Kidney epithelial cell (primary cell): ENCODE data around the gene NCOA3. TPM values are rescaled to one million over a fixed set of nuclear protein-coding genes. Genes with fewer than 3 reads are reported as not detected.

Source experiments
- DNase-seq: peaks from one replicate; pipeline ENCODE4 v3.0.0-alpha.2; 2010; ENCODE audit warnings: low read depth
- H3K27me3 ChIP-seq: 2 replicates; pipeline ENCODE4 v1.6.0; 2011; ENCODE audit warnings: low read length; ENCODE audit not compliant: control insufficient read depth, insufficient read depth
- H3K36me3 ChIP-seq: 2 replicates; pipeline ENCODE4 v1.5.1; 2011; ENCODE audit warnings: low read length; ENCODE audit not compliant: control insufficient read depth, insufficient read depth
- H3K4me3 ChIP-seq: 2 replicates; pipeline ENCODE4 v1.5.1; 2011; ENCODE audit warnings: low read depth, mild to moderate bottlenecking, control low read depth, low read length
- CTCF ChIP-seq: IDR thresholded peaks from 2 replicates; pipeline ENCODE4 v1.5.1; 2011; ENCODE audit warnings: mild to moderate bottlenecking, moderate library complexity, low read length, control low read depth, inconsistent platforms; ENCODE audit not compliant: insufficient read depth, poor library complexity, severe bottlenecking
- total RNA-seq: library from RNA; depleted of rRNA; stranded (reverse); fragments of >200 nt; gene quantifications from 2 replicates; pipeline ENCODE4 v1.2.3, GENCODE V29; 2015

The NCOA3 gene
- total RNA-seq, 1 donor from 2014 or later = 27.3 TPM

- TF ChIP-seq CTCF = no peak
- no peak for DNase-seq
- no peak overlapping the region for H3K4me3 ChIP-seq
- H3K27me3 ChIP-seq = no peaks in the 10 kb centered on the region
- peaks cover 3% of the 10 kb centered on the region for H3K36me3 ChIP-seq
Measured at GRCh38 chr20:47638851-47639250, 137.2 kb downstream of the NCOA3 start.

GRCh38 chr20:47642118-47642517, 140.4 kb downstream of the NCOA3 start:
- H3K36me3 ChIP-seq = peaks cover 1% of the 10 kb centered on the region

GRCh38 chr20:47642624-47643023, 140.9 kb downstream of the NCOA3 start:
- no peak for TF ChIP-seq CTCF
- Histone ChIP-seq H3K36me3 (peaks cover 1% of the 10 kb centered on the region), H3K27me3 (no peaks in the 10 kb centered on the region), H3K4me3 (no peak overlapping the region)
- DNase-seq = no peak

More at GRCh38 chr20:47642118-47642517, 140.4 kb downstream of the NCOA3 start:
- Histone ChIP-seq H3K27me3 (no peaks in the 10 kb centered on the region), H3K4me3 (no peak overlapping the region)
- TF ChIP-seq CTCF = no peak
- no peak for DNase-seq

- no peaks in the 10 kb centered on the region for H3K27me3 ChIP-seq
- DNase-seq = no peak
- TF ChIP-seq CTCF = no peak
- no peak overlapping the region for H3K4me3 ChIP-seq
- no peaks in the 10 kb centered on the region for H3K36me3 ChIP-seq
Measured at GRCh38 chr20:47645632-47646031, 143.9 kb downstream of the NCOA3 start.

- H3K27me3 ChIP-seq = no peaks in the 10 kb centered on the region
- no peak for DNase-seq
- no peak overlapping the region for H3K4me3 ChIP-seq
- TF ChIP-seq CTCF = no peak
- H3K36me3 ChIP-seq = no peaks in the 10 kb centered on the region
Measured at GRCh38 chr20:47647994-47648393, 146.3 kb downstream of the NCOA3 start.

GRCh38 chr20:47648943-47649342, 147.3 kb downstream of the NCOA3 start:
- TF ChIP-seq CTCF = no peak
- DNase-seq = no peak
- Histone ChIP-seq H3K4me3 (no peak overlapping the region), H3K27me3 (no peaks in the 10 kb centered on the region), H3K36me3 (no peaks in the 10 kb centered on the region)
